GM21360 (cell line): ENCODE measurements around the gene PHLDB2.

Experiments
- ATAC-seq: cut with Tn5 transposase; IDR thresholded peaks from one replicate; pipeline ENCODE4 v1.9.1; 2021; ENCODE audit warnings: mild to moderate bottlenecking, moderate library complexity; ENCODE audit not compliant: unreplicated experiment

The PHLDB2 gene

GRCh38 chr3:111850537-111850936, 8.5 kb upstream of the PHLDB2 start:
- ATAC-seq, result no peak

- ATAC-seq, result no peak
Measured at GRCh38 chr3:111851511-111851954, 7.5 kb upstream of the PHLDB2 start.

GRCh38 chr3:111852540-111852939, 6.5 kb upstream of the PHLDB2 start:
- ATAC-seq, result no peak

- no peak for ATAC-seq
Measured at GRCh38 chr3:111853068-111853467, 6.0 kb upstream of the PHLDB2 start.

- no peak for ATAC-seq
Measured at GRCh38 chr3:111854990-111855389, 4.1 kb upstream of the PHLDB2 start.

- no peak for ATAC-seq
Measured at GRCh38 chr3:111856501-111856900, 2.6 kb upstream of the PHLDB2 start.

GRCh38 chr3:111857474-111857873, 1.6 kb upstream of the PHLDB2 start:
- no peak for ATAC-seq

- ATAC-seq, result no peak
Measured at GRCh38 chr3:111858642-111859041, 423 bp upstream of the PHLDB2 start.

- ATAC-seq, result peak; percentile 92
Measured at GRCh38 chr3:111859974-111860859, 1.2 kb downstream of the PHLDB2 start.

GRCh38 chr3:111861391-111861790, 2.3 kb downstream of the PHLDB2 start:
- no peak for ATAC-seq

GRCh38 chr3:111862415-111862814, 3.4 kb downstream of the PHLDB2 start:
- ATAC-seq, result no peak

GRCh38 chr3:111862974-111863373, 3.9 kb downstream of the PHLDB2 start:
- no peak for ATAC-seq

- ATAC-seq, result no peak
Measured at GRCh38 chr3:111863942-111864694, 5.1 kb downstream of the PHLDB2 start.

- ATAC-seq, result no peak
Measured at GRCh38 chr3:111864821-111865656, 6.0 kb downstream of the PHLDB2 start.

GRCh38 chr3:111867889-111868426, 8.9 kb downstream of the PHLDB2 start:
- ATAC-seq, result no peak

- no peak for ATAC-seq
Measured at GRCh38 chr3:111870620-111871019, 11.6 kb downstream of the PHLDB2 start.

GRCh38 chr3:111871809-111872623, 13.0 kb downstream of the PHLDB2 start:
- no peak for ATAC-seq

- ATAC-seq, result no peak
Measured at GRCh38 chr3:111872979-111873378, 13.9 kb downstream of the PHLDB2 start.

- ATAC-seq, result no peak
Measured at GRCh38 chr3:111874177-111874820, 15.2 kb downstream of the PHLDB2 start.
